Adipose tissue (tissue), 3 donors: ENCODE measurements around the gene GPRC5B. TPM values are rescaled to one million over a fixed set of nuclear protein-coding genes. Genes with fewer than 3 reads are reported as not detected.

Source experiments
- H3K27ac ChIP-seq: one replicate; pipeline ENCODE4 v1.5.1; 2013; ENCODE audit warnings: low read depth, low read length
- WGBS, 3 donors: extraction: QIAGEN DNeasy Blood & Tissue Kit; methylation state at CpG; one replicate each; pipeline ENCODE4 v1.1.7; 2013; 5-methylcytosine and 5-hydroxymethylcytosine counted together
- polyA plus RNA-seq, 3 donors: library from polyadenylated mRNA; stranded (reverse); fragments of 200-250 nt; gene quantifications; one replicate each; pipeline ENCODE4 v1.2.3, GENCODE V29; 2013
- donor health status: healthy with polysubstance abuse.
- donor health status: Bipolar disorder and iron deficiency.
- donor health status: healthy.

Gene GPRC5B
- polyA plus RNA-seq, 3 donors, result 17.8 to 29.5 (median 21.0) TPM

GRCh38 chr16:19876501-19877059, 8.1 kb downstream of the GPRC5B start:
- no peak overlapping the region for H3K27ac ChIP-seq
- WGBS, 3 donors, result 70 to 85% (median 72%) methylated on average over 10 of the region's 10 CpGs

- no peak overlapping the region for H3K27ac ChIP-seq
- 62 to 81% (median 68%) methylated on average over 6 of the region's 6 CpGs for WGBS, 3 donors
Measured at GRCh38 chr16:19875900-19876299, 8.7 kb downstream of the GPRC5B start.

- 56 to 76% (median 57%) methylated on average over 18 of the region's 18 CpGs for WGBS, 3 donors
- no peak overlapping the region for H3K27ac ChIP-seq
Measured at GRCh38 chr16:19874851-19875546, 9.6 kb downstream of the GPRC5B start.

GRCh38 chr16:19874026-19874425, 10.6 kb downstream of the GPRC5B start:
- no peak overlapping the region for H3K27ac ChIP-seq
- 60 to 79% (median 66%) methylated on average over 8 of the region's 8 CpGs for WGBS, 3 donors

GRCh38 chr16:19872935-19873334, 11.7 kb downstream of the GPRC5B start:
- no peak overlapping the region for H3K27ac ChIP-seq
- 83 to 93% (median 85%) methylated on average over 12 of the region's 12 CpGs for WGBS, 3 donors

GRCh38 chr16:19872179-19872863, 12.3 kb downstream of the GPRC5B start:
- WGBS, 3 donors, result 95 to 97% (median 96%) methylated on average over 32 to 33 of the region's 33 CpGs
- no peak overlapping the region for H3K27ac ChIP-seq

GRCh38 chr16:19871721-19872120, 12.9 kb downstream of the GPRC5B start:
- H3K27ac ChIP-seq, result no peak overlapping the region
- WGBS, 3 donors, result 92 to 96% (median 95%) methylated on average over 20 of the region's 20 CpGs

- H3K27ac ChIP-seq, result no peak overlapping the region
- 60 to 77% (median 69%) methylated on average over 9 of the region's 9 CpGs for WGBS, 3 donors
Measured at GRCh38 chr16:19868421-19868820, 16.2 kb downstream of the GPRC5B start.

GRCh38 chr16:19864566-19864965, 20.1 kb downstream of the GPRC5B start:
- 78 to 92% (median 84%) methylated on average over 5 of the region's 5 CpGs for WGBS, 3 donors
- no peak overlapping the region for H3K27ac ChIP-seq

- 71 to 94% (median 93%) methylated on average over 1 of the region's 1 CpG for WGBS, 3 donors
- no peak overlapping the region for H3K27ac ChIP-seq
Measured at GRCh38 chr16:19863990-19864389, 20.7 kb downstream of the GPRC5B start.

- 65 to 83% (median 73%) methylated on average over 16 of the region's 16 CpGs for WGBS, 3 donors
- H3K27ac ChIP-seq, result no peak overlapping the region
Measured at GRCh38 chr16:19861811-19862327, 22.8 kb downstream of the GPRC5B start.

GRCh38 chr16:19861133-19861532, 23.5 kb downstream of the GPRC5B start:
- H3K27ac ChIP-seq, result no peak overlapping the region
- WGBS, 3 donors, result 86 to 92% (median 89%) methylated on average over 3 of the region's 3 CpGs

GRCh38 chr16:19860166-19861041, 24.2 kb downstream of the GPRC5B start:
- 82 to 84% (median 83%) methylated on average over 21 of the region's 21 CpGs for WGBS, 3 donors
- H3K27ac ChIP-seq, result no peak overlapping the region

- 93 to 96% (median 93%) methylated on average over 4 of the region's 4 CpGs for WGBS, 3 donors
- H3K27ac ChIP-seq, result no peak overlapping the region
Measured at GRCh38 chr16:19859603-19860002, 25.0 kb downstream of the GPRC5B start.

- H3K27ac ChIP-seq, result no peak overlapping the region
- WGBS, 3 donors, result 93 to 96% (median 93%) methylated on average over 9 of the region's 9 CpGs
Measured at GRCh38 chr16:19859166-19859565, 25.5 kb downstream of the GPRC5B start.

GRCh38 chr16:19858340-19859018, 26.2 kb downstream of the GPRC5B start:
- 76 to 87% (median 79%) methylated on average over 22 of the region's 22 CpGs for WGBS, 3 donors
- no peak overlapping the region for H3K27ac ChIP-seq

GRCh38 chr16:19857593-19858339, 26.9 kb downstream of the GPRC5B start:
- WGBS, 3 donors, result 80 to 86% (median 84%) methylated on average over 16 of the region's 16 CpGs

More at GRCh38 chr16:19857593-19858339, 26.9 kb downstream of the GPRC5B start:
- H3K27ac ChIP-seq, result no peak overlapping the region
